Measurements from ENCODE around the gene IGFBP1. TPM values are rescaled to one million over a fixed set of nuclear protein-coding genes. Genes with fewer than 3 reads are reported as not detected.
A peak's percentile ranks its signal among the peaks of the same experiment; 100 is the strongest.

IGFBP1 gene
- total and polyA plus RNA-seq, 2 of the 13 experiments (the other 11 are each of a cell fraction or from before 2014, with no cell fraction given), result 5.4 to 885 TPM

- TF ChIP-seq ZBTB43 (CRISPR knock-in tag; conservative IDR thresholded peaks at IDR 0.05), result peak; percentile 99
- peak in 1 of 2 experiments; percentile 17; a peak in 1 of 4 replicates for TF ChIP-seq MAFK (conservative IDR thresholded peaks at IDR 0.05 in 1 of 2, IDR thresholded peaks at IDR 0.05 in 1 of 2; ENCODE audit: low read length in 2 of 2)
- no peak for TF ChIP-seq ZNF577 (CRISPR knock-in tag; IDR thresholded peaks at IDR 0.05; ENCODE audit: borderline replicate concordance, low read depth)
- peak; percentile 28; the same call in 1 of the 2 replicates for TF ChIP-seq ZNF777 (CRISPR knock-in tag; IDR thresholded peaks at IDR 0.05)
- no peak for TF ChIP-seq SRSF9 (IDR thresholded peaks at IDR 0.05; ENCODE audit: borderline replicate concordance, insufficient read depth, low read depth, low read length, poor library complexity, severe bottlenecking)
- TF ChIP-seq ZNF484 (CRISPR knock-in tag; IDR thresholded peaks at IDR 0.05; ENCODE audit: borderline replicate concordance, low read depth), result no peak
- TF ChIP-seq ZBTB49 (CRISPR knock-in tag; IDR thresholded peaks at IDR 0.05; ENCODE audit: borderline replicate concordance), result no peak
- TF ChIP-seq SIN3B (IDR thresholded peaks at IDR 0.05; ENCODE audit: low read length), result no peak
- 0 out of 2 replicates have a peak, but pooled peaks have one; percentile 68 for TF ChIP-seq ZNF34 (CRISPR knock-in tag; IDR thresholded peaks at IDR 0.05; ENCODE audit: borderline replicate concordance)
- TF ChIP-seq MED1 (CRISPR knock-in tag; IDR thresholded peaks at IDR 0.05), result peak; percentile 100
- TF ChIP-seq TERF1 (CRISPR knock-in tag; IDR thresholded peaks at IDR 0.05), result no peak
- peak; percentile 97 for TF ChIP-seq SMAD3 (CRISPR knock-in tag; IDR thresholded peaks at IDR 0.05)
- peak; percentile 98 for TF ChIP-seq RCOR2 (CRISPR knock-in tag; IDR thresholded peaks at IDR 0.05)
- TF ChIP-seq, protein P1, sequence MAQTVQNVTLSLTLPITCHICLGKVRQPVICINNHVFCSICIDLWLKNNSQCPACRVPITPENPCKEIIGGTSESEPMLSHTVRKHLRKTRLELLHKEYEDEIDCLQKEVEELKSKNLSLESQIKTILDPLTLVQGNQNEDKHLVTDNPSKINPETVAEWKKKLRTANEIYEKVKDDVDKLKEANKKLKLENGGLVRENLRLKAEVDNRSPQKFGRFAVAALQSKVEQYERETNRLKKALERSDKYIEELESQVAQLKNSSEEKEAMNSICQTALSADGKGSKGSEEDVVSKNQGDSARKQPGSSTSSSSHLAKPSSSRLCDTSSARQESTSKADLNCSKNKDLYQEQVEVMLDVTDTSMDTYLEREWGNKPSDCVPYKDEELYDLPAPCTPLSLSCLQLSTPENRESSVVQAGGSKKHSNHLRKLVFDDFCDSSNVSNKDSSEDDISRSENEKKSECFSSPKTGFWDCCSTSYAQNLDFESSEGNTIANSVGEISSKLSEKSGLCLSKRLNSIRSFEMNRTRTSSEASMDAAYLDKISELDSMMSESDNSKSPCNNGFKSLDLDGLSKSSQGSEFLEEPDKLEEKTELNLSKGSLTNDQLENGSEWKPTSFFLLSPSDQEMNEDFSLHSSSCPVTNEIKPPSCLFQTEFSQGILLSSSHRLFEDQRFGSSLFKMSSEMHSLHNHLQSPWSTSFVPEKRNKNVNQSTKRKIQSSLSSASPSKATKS (CRISPR knock-in tag; IDR thresholded peaks at IDR 0.05), result peak; percentile 97; the same call in 1 of the 2 replicates
- no peak for TF ChIP-seq GPN1 (CRISPR knock-in tag; IDR thresholded peaks at IDR 0.05; ENCODE audit: borderline replicate concordance)
- TF ChIP-seq SNRNP70 (IDR thresholded peaks at IDR 0.05; ENCODE audit: low read depth, low read length), result no peak
- TF ChIP-seq ZNF557 (CRISPR knock-in tag; IDR thresholded peaks at IDR 0.05), result no peak
- TF ChIP-seq GMEB1 (CRISPR knock-in tag; IDR thresholded peaks at IDR 0.05; ENCODE audit: borderline replicate concordance), result peak; percentile 75
Measured at GRCh38 chr7:45881759-45882464, 6.4 kb upstream of the IGFBP1 start (continued).

All from HepG2 (cell line).